ENCODE results near the gene EVPL.

EVPL gene

DNA sequence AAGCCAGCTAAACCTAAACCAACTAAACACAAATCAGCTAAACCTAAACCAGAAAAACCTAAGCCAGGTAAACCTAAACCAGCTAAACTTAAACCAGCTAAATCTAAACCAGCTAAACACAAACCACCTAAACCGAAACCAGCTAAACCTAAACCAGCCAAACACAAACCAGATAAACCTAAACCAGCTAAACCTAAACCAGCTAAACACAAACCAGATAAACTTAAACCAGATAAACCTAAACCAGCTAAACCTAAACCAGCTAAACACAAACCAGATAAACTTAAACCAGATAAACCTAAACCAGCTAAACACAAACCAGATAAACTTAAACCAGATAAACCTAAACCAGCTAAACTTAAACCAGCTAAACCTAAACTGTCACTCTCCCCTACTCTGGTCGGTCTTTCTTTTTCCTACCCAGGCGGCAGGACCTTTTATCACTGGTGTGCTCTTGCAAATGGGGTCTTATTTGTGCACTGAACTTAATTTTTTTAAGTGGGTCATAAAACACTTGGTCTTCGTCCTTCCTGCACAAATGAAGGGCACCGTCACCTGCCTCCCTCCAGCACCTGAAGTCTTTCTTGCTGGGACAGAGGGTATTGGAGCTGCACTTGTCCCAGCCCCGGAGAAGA lies 7.2 kb downstream of the EVPL start:
- peaks cover 0 to 4% of the 10 kb centered on the region in 2 donors for H3K4me1 ChIP-seq (ENCODE audit: control insufficient read depth in 1 of 2, insufficient read depth in 2 of 2, low read length in 2 of 2)
- no peak overlapping the region for H3K4me3 ChIP-seq (ENCODE audit: low read depth in 1 of 2, low read length in 2 of 2)
- H3K9ac ChIP-seq (ENCODE audit: low read depth in 1 of 2, low read length in 2 of 2), result no peak overlapping the region
- H3K9me3 ChIP-seq (ENCODE audit: control insufficient read depth in 1 of 2, low read length in 2 of 2), result no peaks in the 10 kb centered on the region
- no peak overlapping the region for H3K27ac ChIP-seq (ENCODE audit: low read depth, low read length)
- H3K27me3 ChIP-seq (ENCODE audit: control insufficient read depth in 1 of 2, insufficient read depth in 2 of 2, low read length in 2 of 2), result no peaks in the 10 kb centered on the region
- peaks cover 0 to 19% of the 10 kb centered on the region in 2 donors for H3K36me3 ChIP-seq (ENCODE audit: control insufficient read depth in 1 of 2, insufficient read depth in 2 of 2, low read length in 2 of 2)

GRCh38 chr17:76018801-76019200 lies 8.3 kb downstream of the EVPL start:
- no peak overlapping the region for H3K9ac ChIP-seq (ENCODE audit: low read depth in 1 of 2, low read length in 2 of 2)
- peaks cover 0 to 27% of the 10 kb centered on the region in 2 donors for H3K36me3 ChIP-seq (ENCODE audit: control insufficient read depth in 1 of 2, insufficient read depth in 2 of 2, low read length in 2 of 2)
- H3K27me3 ChIP-seq (ENCODE audit: control insufficient read depth in 1 of 2, insufficient read depth in 2 of 2, low read length in 2 of 2), result no peaks in the 10 kb centered on the region

DNA sequence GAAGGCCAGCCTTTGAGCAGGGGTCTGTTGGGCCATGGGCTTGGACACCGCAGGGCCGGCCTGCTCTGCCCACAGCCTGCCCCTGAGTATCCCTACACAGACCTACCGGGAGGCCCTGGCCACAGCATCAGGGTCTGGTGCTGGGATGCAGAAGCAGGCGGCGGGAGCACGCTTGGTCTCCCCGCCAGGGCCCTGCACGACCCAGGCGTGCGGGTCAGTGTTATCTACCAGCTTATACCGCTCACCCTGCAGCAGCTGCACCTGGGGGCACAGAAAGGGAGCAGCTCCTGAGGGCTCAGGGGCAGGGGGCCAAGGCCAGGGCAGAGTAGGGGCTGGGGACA lies 8.8 kb downstream of the EVPL start:
- H3K9me3 ChIP-seq (ENCODE audit: control insufficient read depth in 1 of 2, low read length in 2 of 2), result no peaks in the 10 kb centered on the region

More at GRCh38 chr17:76018801-76019200, 8.3 kb downstream of the EVPL start:
- Histone ChIP-seq H3K4me3 (ENCODE audit: low read depth in 1 of 2, low read length in 2 of 2) (no peak overlapping the region), H3K9me3 (ENCODE audit: control insufficient read depth in 1 of 2, low read length in 2 of 2) (no peaks in the 10 kb centered on the region), H3K27ac (ENCODE audit: low read depth, low read length) (no peak overlapping the region), H3K4me1 (ENCODE audit: control insufficient read depth in 1 of 2, insufficient read depth in 2 of 2, low read length in 2 of 2) (no peaks in the 10 kb centered on the region)

DNA sequence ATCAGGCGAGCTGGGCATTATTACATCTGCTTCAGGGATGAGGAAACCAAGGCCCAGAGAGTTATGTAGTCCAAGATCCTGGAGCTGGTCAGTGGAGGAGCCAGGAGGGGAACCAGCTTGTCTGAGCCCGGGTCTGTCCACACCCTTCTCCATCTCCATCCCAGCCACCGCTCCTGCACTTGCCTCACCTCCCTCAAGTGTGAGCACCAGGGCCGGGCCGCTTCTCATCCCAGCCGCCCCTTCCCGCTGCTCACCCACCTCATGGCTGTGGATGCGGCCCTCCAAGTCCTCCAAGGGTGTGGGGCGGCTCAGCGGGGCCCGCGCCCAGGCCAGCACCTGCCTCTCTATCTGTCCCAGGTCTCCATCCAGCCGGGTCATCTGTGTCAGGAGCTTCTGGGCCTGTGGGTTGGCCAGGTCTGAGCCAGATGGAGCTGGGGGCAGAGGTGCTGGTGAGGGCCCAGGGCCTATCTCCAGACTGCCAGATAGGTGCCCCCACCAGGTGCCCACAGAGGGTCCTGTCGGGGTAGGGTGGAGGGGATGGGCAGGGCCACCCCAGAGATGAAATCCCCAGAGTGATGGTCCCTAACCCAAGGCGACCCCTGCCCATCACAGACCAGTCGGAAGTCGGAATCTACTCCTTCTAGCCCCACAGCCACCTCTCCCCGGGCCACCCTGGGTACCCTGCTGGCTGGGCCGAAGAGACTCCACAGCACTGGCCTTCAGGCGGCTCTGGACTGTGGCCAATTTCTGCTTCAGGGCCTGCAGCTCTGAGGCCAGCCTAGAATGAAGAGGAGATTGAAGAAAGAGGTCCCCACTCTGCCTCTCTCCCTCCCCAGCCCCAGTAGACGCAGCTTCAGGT lies 9.4 kb downstream of the EVPL start:
- H3K9me3 ChIP-seq (ENCODE audit: control insufficient read depth in 1 of 2, low read length in 2 of 2), result no peaks in the 10 kb centered on the region
- H3K9ac ChIP-seq (ENCODE audit: low read depth in 1 of 2, low read length in 2 of 2), result no peak overlapping the region
- H3K4me1 ChIP-seq (ENCODE audit: control insufficient read depth in 1 of 2, insufficient read depth in 2 of 2, low read length in 2 of 2), result no peaks in the 10 kb centered on the region
- no peak overlapping the region for H3K27ac ChIP-seq (ENCODE audit: low read depth, low read length)
- H3K36me3 ChIP-seq (ENCODE audit: control insufficient read depth in 1 of 2, insufficient read depth in 2 of 2, low read length in 2 of 2), result peaks cover 0 to 24% of the 10 kb centered on the region in 2 donors
- no peaks in the 10 kb centered on the region for H3K27me3 ChIP-seq (ENCODE audit: control insufficient read depth in 1 of 2, insufficient read depth in 2 of 2, low read length in 2 of 2)
- no peak overlapping the region for H3K4me3 ChIP-seq (ENCODE audit: low read depth in 1 of 2, low read length in 2 of 2)

More for the DNA sequence above, 8.8 kb downstream of the EVPL start:
- Histone ChIP-seq H3K9ac (ENCODE audit: low read depth in 1 of 2, low read length in 2 of 2) (no peak overlapping the region), H3K4me3 (ENCODE audit: low read depth in 1 of 2, low read length in 2 of 2) (no peak overlapping the region), H3K4me1 (ENCODE audit: control insufficient read depth in 1 of 2, insufficient read depth in 2 of 2, low read length in 2 of 2) (no peaks in the 10 kb centered on the region), H3K36me3 (ENCODE audit: control insufficient read depth in 1 of 2, insufficient read depth in 2 of 2, low read length in 2 of 2) (peaks cover 0 to 30% of the 10 kb centered on the region in 2 donors), H3K27me3 (ENCODE audit: control insufficient read depth in 1 of 2, insufficient read depth in 2 of 2, low read length in 2 of 2) (no peaks in the 10 kb centered on the region), H3K27ac (ENCODE audit: low read depth, low read length) (no peak overlapping the region)

GRCh38 chr17:76014925-76015261 lies 12.2 kb downstream of the EVPL start:
- Histone ChIP-seq H3K36me3 (ENCODE audit: control insufficient read depth in 1 of 2, insufficient read depth in 2 of 2, low read length in 2 of 2) (peaks cover 0 to 34% of the 10 kb centered on the region in 2 donors), H3K27ac (ENCODE audit: low read depth, low read length) (no peak overlapping the region), H3K27me3 (ENCODE audit: control insufficient read depth in 1 of 2, insufficient read depth in 2 of 2, low read length in 2 of 2) (no peaks in the 10 kb centered on the region), H3K9me3 (ENCODE audit: control insufficient read depth in 1 of 2, low read length in 2 of 2) (no peaks in the 10 kb centered on the region), H3K4me1 (ENCODE audit: control insufficient read depth in 1 of 2, insufficient read depth in 2 of 2, low read length in 2 of 2) (no peaks in the 10 kb centered on the region), H3K9ac (ENCODE audit: low read depth in 1 of 2, low read length in 2 of 2) (no peak overlapping the region), H3K4me3 (ENCODE audit: low read depth in 1 of 2, low read length in 2 of 2) (no peak overlapping the region)

GRCh38 chr17:76014100-76014924 lies 12.8 kb downstream of the EVPL start:
- Histone ChIP-seq H3K9me3 (ENCODE audit: control insufficient read depth in 1 of 2, low read length in 2 of 2) (no peaks in the 10 kb centered on the region), H3K27ac (ENCODE audit: low read depth, low read length) (no peak overlapping the region), H3K4me3 (ENCODE audit: low read depth in 1 of 2, low read length in 2 of 2) (no peak overlapping the region), H3K36me3 (ENCODE audit: control insufficient read depth in 1 of 2, insufficient read depth in 2 of 2, low read length in 2 of 2) (peaks cover 0 to 40% of the 10 kb centered on the region in 2 donors), H3K4me1 (ENCODE audit: control insufficient read depth in 1 of 2, insufficient read depth in 2 of 2, low read length in 2 of 2) (no peaks in the 10 kb centered on the region), H3K27me3 (ENCODE audit: control insufficient read depth in 1 of 2, insufficient read depth in 2 of 2, low read length in 2 of 2) (no peaks in the 10 kb centered on the region), H3K9ac (ENCODE audit: low read depth in 1 of 2, low read length in 2 of 2) (no peak overlapping the region)

DNA sequence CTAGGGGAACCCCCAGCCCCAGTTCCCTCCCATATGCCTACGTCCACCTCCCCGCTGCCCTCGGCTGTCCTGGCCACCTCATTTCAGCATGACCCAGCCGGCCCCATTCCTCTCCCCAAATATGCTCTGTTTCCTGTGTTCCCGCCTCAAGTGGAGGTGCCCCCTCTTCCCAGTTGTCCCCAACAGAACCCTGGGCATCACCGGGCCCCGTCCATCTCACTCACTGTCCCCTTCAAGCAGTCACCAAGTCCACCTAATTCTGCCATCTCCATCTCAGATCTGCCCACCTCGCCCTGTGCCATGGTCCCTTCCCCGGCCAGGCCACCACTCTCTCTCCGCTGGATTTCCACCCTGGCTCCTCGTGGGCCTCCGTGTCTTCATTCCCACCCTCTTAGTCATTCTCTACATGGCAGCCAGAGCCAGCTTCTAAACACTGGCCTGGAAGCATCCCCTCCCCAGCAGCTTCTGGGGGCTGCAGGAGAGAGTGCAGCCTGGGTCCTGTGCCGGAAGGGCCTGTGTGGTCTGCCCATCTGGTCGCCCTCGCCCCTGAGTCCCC lies 13.7 kb downstream of the EVPL start:
- peaks cover 0 to 47% of the 10 kb centered on the region in 2 donors for H3K36me3 ChIP-seq (ENCODE audit: control insufficient read depth in 1 of 2, insufficient read depth in 2 of 2, low read length in 2 of 2)
- H3K4me1 ChIP-seq (ENCODE audit: control insufficient read depth in 1 of 2, insufficient read depth in 2 of 2, low read length in 2 of 2), result no peaks in the 10 kb centered on the region
- H3K4me3 ChIP-seq (ENCODE audit: low read depth in 1 of 2, low read length in 2 of 2), result no peak overlapping the region
- no peak overlapping the region for H3K27ac ChIP-seq (ENCODE audit: low read depth, low read length)
- H3K9ac ChIP-seq (ENCODE audit: low read depth in 1 of 2, low read length in 2 of 2), result no peak overlapping the region
- H3K9me3 ChIP-seq (ENCODE audit: control insufficient read depth in 1 of 2, low read length in 2 of 2), result no peaks in the 10 kb centered on the region
- no peaks in the 10 kb centered on the region for H3K27me3 ChIP-seq (ENCODE audit: control insufficient read depth in 1 of 2, insufficient read depth in 2 of 2, low read length in 2 of 2)

DNA sequence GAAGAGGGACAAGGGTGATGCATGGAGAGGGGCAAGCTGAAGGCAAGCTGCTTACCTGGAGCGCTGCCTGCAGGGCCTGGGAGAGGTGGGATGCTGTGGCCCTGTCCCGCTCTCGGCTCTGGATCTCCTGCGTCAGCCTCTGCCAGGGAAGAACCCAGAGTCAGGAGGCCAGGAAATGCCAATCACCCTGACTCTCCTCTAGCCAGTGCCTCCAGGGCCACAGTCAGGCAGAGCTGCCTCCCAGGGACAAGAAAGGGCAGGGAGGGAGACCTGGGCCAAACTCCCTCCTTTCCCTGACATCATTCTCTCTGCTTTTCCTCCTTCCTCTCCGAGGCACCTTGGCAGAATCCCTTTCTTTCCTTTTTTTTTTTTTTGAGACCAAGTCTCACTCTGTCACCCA lies 15.2 kb downstream of the EVPL start:
- Histone ChIP-seq H3K9ac (ENCODE audit: low read depth in 1 of 2, low read length in 2 of 2) (no peak overlapping the region), H3K36me3 (ENCODE audit: control insufficient read depth in 1 of 2, insufficient read depth in 2 of 2, low read length in 2 of 2) (peaks cover 0 to 53% of the 10 kb centered on the region in 2 donors), H3K4me1 (ENCODE audit: control insufficient read depth in 1 of 2, insufficient read depth in 2 of 2, low read length in 2 of 2) (no peaks in the 10 kb centered on the region), H3K27me3 (ENCODE audit: control insufficient read depth in 1 of 2, insufficient read depth in 2 of 2, low read length in 2 of 2) (no peaks in the 10 kb centered on the region), H3K4me3 (ENCODE audit: low read depth in 1 of 2, low read length in 2 of 2) (no peak overlapping the region), H3K9me3 (ENCODE audit: control insufficient read depth in 1 of 2, low read length in 2 of 2) (no peaks in the 10 kb centered on the region), H3K27ac (ENCODE audit: low read depth, low read length) (no peak overlapping the region)

DNA sequence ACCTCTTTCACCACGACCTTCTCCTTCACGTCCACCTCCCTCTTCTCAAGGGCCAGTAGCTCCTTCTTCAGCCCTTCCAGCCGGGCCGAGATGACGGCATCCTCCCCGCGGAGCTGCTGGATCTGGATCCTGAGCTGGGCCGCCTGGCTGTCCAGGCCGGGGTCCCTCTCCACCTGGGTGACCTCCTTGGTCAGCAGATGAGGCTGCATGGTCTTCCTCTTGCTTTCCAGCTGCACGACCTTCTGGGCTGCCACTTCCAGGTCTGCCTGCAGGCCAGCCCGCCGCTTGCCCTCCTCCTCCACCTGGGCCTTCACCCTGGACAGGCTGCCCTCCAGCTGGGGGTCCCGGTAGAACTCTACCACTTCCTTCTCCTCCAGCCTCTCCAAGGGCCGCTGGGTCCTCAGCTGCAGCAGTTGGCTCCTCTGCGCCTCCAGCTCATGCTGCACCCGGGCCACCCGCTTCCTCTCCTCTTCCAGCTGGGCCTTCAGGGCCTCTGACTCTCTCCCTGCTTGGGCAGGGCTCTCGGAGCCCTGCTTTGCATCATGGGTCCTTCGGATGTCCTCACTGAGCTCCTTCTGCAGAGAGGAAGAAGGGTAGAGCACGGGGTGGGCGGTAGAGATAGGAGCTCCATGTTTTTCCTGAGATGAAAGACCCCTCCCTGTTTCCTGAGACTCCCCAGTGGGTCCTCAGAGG lies 17.0 kb downstream of the EVPL start:
- no peak overlapping the region for H3K4me3 ChIP-seq (ENCODE audit: low read depth in 1 of 2, low read length in 2 of 2)
- H3K27me3 ChIP-seq (ENCODE audit: control insufficient read depth in 1 of 2, insufficient read depth in 2 of 2, low read length in 2 of 2), result no peaks in the 10 kb centered on the region
- peaks cover 0 to 4% of the 10 kb centered on the region in 2 donors for H3K4me1 ChIP-seq (ENCODE audit: control insufficient read depth in 1 of 2, insufficient read depth in 2 of 2, low read length in 2 of 2)
- H3K27ac ChIP-seq (ENCODE audit: low read depth, low read length), result no peak overlapping the region
- H3K9ac ChIP-seq (ENCODE audit: low read depth in 1 of 2, low read length in 2 of 2), result no peak overlapping the region
- no peaks in the 10 kb centered on the region for H3K9me3 ChIP-seq (ENCODE audit: control insufficient read depth in 1 of 2, low read length in 2 of 2)
- H3K36me3 ChIP-seq (ENCODE audit: control insufficient read depth in 1 of 2, insufficient read depth in 2 of 2, low read length in 2 of 2), result peaks cover 0 to 58% of the 10 kb centered on the region in 2 donors
